Fibroblast of skin of back (primary cell): ENCODE measurements around the gene TMEM179B.

ENCODE experiments used
- DNase-seq: peaks from one replicate; pipeline ENCODE4 v3.0.0-alpha.2; 2013

TMEM179B gene

GRCh38 chr11:62835336-62835735 is 48.1 kb downstream of the TMEM179B start:
- DNase-seq: no peak

- peak; percentile 91 for DNase-seq
These were observed 52.1 kb downstream of the TMEM179B start, which contains the start of gene WDR74 for GRCh38 chr11:62839050-62839945. WDR74 (minus strand) TSS chr11:62839590; CDS start chr11:62839570, 20 bp downstream.
